Fibroblast of mammary gland (primary cell): ENCODE measurements around the gene NAIP.
"Not testable (repeated sequence)": the region's sequence is repeated elsewhere in the genome, so short reads cannot be mapped to it uniquely, and the experiment has no call there.

Experiments used
- DNase-seq: peaks from one replicate; pipeline ENCODE4 v3.0.0-alpha.2; 2010; ENCODE audit warnings: low read depth
- H3K4me3 ChIP-seq: 2 replicates; pipeline ENCODE4 v1.5.1; 2011; ENCODE audit warnings: low read depth, mild to moderate bottlenecking, low read length, moderate library complexity; ENCODE audit not compliant: control insufficient read depth
- CTCF ChIP-seq: conservative IDR thresholded peaks from 2 replicates; pipeline ENCODE4 v1.5.1; 2011; ENCODE audit warnings: low read depth, low read length, inconsistent platforms; ENCODE audit not compliant: control insufficient read depth, insufficient read depth

NAIP gene

GRCh38 chr5:71011194-71011792 is 13.8 kb downstream of the NAIP start:
- H3K4me3 ChIP-seq = no peak overlapping the region
- DNase-seq = no peak
- no peak for TF ChIP-seq CTCF

- H3K4me3 ChIP-seq, DNase-seq: not testable (repeated sequence)
These were observed 18.2 kb downstream of the NAIP start for GRCh38 chr5:71006983-71007382.

- DNase-seq, H3K4me3 ChIP-seq: not testable (repeated sequence)
These were observed 40.3 kb downstream of the NAIP start for GRCh38 chr5:70984882-70985281.

GRCh38 chr5:70967220-70967619 is 57.9 kb downstream of the NAIP start:
- not testable (repeated sequence) for DNase-seq, H3K4me3 ChIP-seq

- H3K4me3 ChIP-seq, DNase-seq: not testable (repeated sequence)
These were observed 60.6 kb downstream of the NAIP start for GRCh38 chr5:70964531-70964930.

- H3K4me3 ChIP-seq, DNase-seq: not testable (repeated sequence)
These were observed 72.1 kb downstream of the NAIP start for GRCh38 chr5:70953068-70953467.

GRCh38 chr5:70932560-70932959 is 92.6 kb downstream of the NAIP start:
- DNase-seq, H3K4me3 ChIP-seq: not testable (repeated sequence)

GRCh38 chr5:70931709-70932368 is 93.3 kb downstream of the NAIP start:
- DNase-seq, H3K4me3 ChIP-seq: not testable (repeated sequence)

GRCh38 chr5:70925211-70925562 is 100.0 kb downstream of the NAIP start:
- H3K4me3 ChIP-seq, DNase-seq: not testable (repeated sequence)
